SH-SY5Y (cell line): ENCODE measurements around the gene SMYD3.

ENCODE experiments used
- GATA2 ChIP-seq: IDR thresholded peaks from 2 replicates; pipeline ENCODE4 v1.6.1; 2011; ENCODE audit warnings: mild to moderate bottlenecking, low read depth, low read length
- GATA3 ChIP-seq: IDR thresholded peaks from 2 replicates; pipeline ENCODE4 v1.6.1; 2011; ENCODE audit warnings: low read depth, mild to moderate bottlenecking, low read length, moderate library complexity

DNA sequence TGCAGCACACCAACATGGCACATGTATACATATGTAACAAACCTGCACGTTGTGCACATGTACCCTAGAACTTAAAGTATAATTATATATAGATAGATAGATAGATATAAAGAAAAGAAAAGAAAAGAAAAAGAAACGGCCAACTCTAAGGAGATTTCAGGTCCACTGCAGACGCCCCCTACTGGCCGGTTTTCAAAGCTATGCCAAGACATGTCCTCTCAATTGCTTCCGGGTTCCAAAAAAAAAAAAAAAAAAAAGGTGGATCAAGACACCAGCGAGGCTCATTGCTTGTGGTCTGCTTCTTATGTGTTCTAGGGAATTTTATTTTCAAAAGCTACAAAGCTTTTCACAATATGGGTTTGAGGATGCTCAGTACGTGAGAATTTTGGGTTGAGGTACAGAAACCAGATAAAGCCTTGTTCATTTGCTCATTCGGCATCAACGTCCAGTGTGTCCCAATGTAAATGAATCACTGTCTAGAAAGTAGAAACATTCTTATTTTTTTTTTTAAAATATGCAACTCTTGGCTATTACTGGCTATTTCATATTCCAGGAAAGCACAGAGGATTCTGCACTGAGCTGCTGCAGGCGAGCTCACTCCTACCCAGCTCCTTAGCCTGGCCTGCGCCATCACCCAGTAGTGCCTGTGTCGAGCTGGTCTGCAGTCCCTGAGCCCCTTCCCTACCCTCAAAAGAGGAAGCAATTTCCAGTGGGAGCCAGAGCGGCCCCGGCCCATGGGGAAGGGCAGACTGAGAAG is 709.3 kb downstream of the SMYD3 start:
- TF ChIP-seq GATA2 (no peak), GATA3 (no peak)
